ENCODE measurements around the gene GTF2H4. TPM values are rescaled to one million over a fixed set of nuclear protein-coding genes. Genes with fewer than 3 reads are reported as not detected.

The GTF2H4 gene
- total and polyA plus RNA-seq, 10 of the 15 experiments (the other 5 are each of a cell fraction or from before 2014, with no cell fraction given) = 1.1 to 43.8 (median 18.9) TPM

DNA sequence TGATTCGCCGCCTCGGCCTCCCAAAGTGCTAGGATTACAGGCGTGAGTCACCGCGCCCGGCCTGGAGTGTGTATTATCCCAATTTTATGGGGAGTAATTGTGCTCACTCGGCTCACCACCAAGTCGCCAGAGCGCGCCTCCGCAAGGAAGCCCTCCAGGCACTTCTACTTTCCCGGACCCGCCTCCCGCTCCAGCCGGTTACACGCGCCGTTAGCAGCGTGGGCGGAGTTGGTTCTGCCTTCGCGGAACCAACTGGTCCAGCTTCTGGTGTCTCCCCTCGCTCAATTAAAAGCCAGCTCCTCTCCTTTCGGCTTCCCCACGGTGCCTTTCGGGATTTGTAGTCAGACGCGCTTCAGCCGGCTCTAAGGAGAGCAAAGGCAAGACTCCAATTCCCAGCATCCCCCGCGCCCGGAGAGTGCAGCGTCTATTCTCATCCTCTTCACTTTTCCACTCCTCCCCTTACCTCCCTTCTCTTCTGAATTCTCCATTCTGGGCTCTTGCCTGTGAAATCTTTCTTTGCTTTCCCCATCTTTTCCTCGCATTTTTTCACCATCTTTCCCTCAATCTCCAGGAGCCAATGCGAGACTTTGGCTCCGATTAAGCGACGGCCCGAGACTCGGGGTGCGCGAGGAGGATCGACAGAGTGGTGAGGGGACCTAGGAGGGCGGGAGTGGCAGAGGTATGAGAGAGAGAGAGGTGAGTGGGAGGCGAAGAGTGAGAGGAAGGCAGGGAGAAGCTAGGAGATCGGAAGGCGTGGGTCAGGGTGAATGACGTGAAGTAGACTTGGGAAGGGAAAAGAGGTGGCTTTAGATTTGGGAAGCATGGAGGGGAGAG lies at the start of gene GTF2H4 (continued):
- TF ChIP-seq BCLAF1 (IDR thresholded peaks at IDR 0.05) (no peak), POLR2AphosphoS5 (IDR thresholded peaks at IDR 0.05; ENCODE audit: low read length) (peak; percentile 41; the same call in 1 of the 2 replicates), ZNF274 (IDR thresholded peaks at IDR 0.05; ENCODE audit: insufficient read depth, insufficient read length) (no peak), CREB1 (IDR thresholded peaks at IDR 0.05; ENCODE audit: low read depth) (peak; percentile 77), ATF7 (IDR thresholded peaks at IDR 0.05; ENCODE audit: low read depth) (peak; percentile 74; the same call in 1 of the 2 replicates), CBFB (IDR thresholded peaks at IDR 0.05; ENCODE audit: low read depth) (peak; percentile 37; the same call in 1 of the 2 replicates), CREM (IDR thresholded peaks at IDR 0.05; ENCODE audit: low read depth) (peak; percentile 92), MTA3 (IDR thresholded peaks at IDR 0.05; ENCODE audit: borderline replicate concordance, low read length) (no peak), STAT1 (conservative IDR thresholded peaks at IDR 0.05) (peak; percentile 98), ELK1 (IDR thresholded peaks at IDR 0.05; ENCODE audit: low read depth, low read length) (peak; percentile 59; the same call in 1 of the 2 replicates), RBBP5 (conservative IDR thresholded peaks at IDR 0.05) (no peak), IRF4 (IDR thresholded peaks at IDR 0.05; ENCODE audit: low read depth, low read length) (peak; percentile 78), SMC3 (IDR thresholded peaks at IDR 0.05; ENCODE audit: borderline replicate concordance, low read length) (peak; percentile 5; the same call in 1 of the 2 replicates), PAX8 (IDR thresholded peaks at IDR 0.05) (no peak), LARP7 (IDR thresholded peaks at IDR 0.05) (peak; percentile 94), EP300 (IDR thresholded peaks at IDR 0.05; ENCODE audit: borderline replicate concordance in 1 of 2, control insufficient read depth in 1 of 2, low read depth in 2 of 2, low read length in 2 of 2) (no peak), SPI1 (IDR thresholded peaks at IDR 0.05; ENCODE audit: borderline replicate concordance, insufficient read depth, low read depth, low read length) (no peak)
- TF ChIP-seq, protein P1, sequence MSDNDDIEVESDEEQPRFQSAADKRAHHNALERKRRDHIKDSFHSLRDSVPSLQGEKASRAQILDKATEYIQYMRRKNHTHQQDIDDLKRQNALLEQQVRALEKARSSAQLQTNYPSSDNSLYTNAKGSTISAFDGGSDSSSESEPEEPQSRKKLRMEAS (IDR thresholded peaks at IDR 0.05; ENCODE audit: low read depth, low read length) = 0 out of 2 replicates have a peak, but pooled peaks have one; percentile 38
- TF ChIP-seq, protein P2, sequence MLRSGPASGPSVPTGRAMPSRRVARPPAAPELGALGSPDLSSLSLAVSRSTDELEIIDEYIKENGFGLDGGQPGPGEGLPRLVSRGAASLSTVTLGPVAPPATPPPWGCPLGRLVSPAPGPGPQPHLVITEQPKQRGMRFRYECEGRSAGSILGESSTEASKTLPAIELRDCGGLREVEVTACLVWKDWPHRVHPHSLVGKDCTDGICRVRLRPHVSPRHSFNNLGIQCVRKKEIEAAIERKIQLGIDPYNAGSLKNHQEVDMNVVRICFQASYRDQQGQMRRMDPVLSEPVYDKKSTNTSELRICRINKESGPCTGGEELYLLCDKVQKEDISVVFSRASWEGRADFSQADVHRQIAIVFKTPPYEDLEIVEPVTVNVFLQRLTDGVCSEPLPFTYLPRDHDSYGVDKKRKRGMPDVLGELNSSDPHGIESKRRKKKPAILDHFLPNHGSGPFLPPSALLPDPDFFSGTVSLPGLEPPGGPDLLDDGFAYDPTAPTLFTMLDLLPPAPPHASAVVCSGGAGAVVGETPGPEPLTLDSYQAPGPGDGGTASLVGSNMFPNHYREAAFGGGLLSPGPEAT (IDR thresholded peaks at IDR 0.05; ENCODE audit: low read depth) = peak; percentile 99
